Parathyroid adenoma (tissue), 2 donors: ENCODE results near the gene ATP8B4.
"Not testable (repeated sequence)": the region's sequence is repeated elsewhere in the genome, so short reads cannot be mapped to it uniquely, and the experiment has no call there.

ENCODE experiments used
- H2AFZ ChIP-seq: fragments of 300-600 bp; sonication (generic); one replicate; pipeline ENCODE4 v1.7.0; 2017; ENCODE audit warnings: antibody characterized with exemption, mild to moderate bottlenecking
- H3K27ac ChIP-seq: fragments of 300-600 bp; sonication (generic); one replicate; pipeline ENCODE4 v1.7.0; 2017
- H3K27me3 ChIP-seq: fragments of 300-600 bp; sonication (generic); one replicate; pipeline ENCODE4 v1.7.0; 2017; ENCODE audit warnings: low read length; ENCODE audit not compliant: control insufficient read depth, insufficient read depth
- H3K36me3 ChIP-seq: fragments of 300-600 bp; sonication (generic); one replicate; pipeline ENCODE4 v1.7.0; 2017; ENCODE audit warnings: low read length; ENCODE audit not compliant: control insufficient read depth, insufficient read depth
- H3K4me1 ChIP-seq: fragments of 300-600 bp; sonication (generic); one replicate; pipeline ENCODE4 v1.7.0; 2017; ENCODE audit warnings: control low read depth
- H3K4me2 ChIP-seq: fragments of 300-600 bp; sonication (generic); one replicate; pipeline ENCODE4 v1.7.0; 2017; ENCODE audit warnings: low read length
- H3K4me3 ChIP-seq: fragments of 300-600 bp; sonication (generic); one replicate; pipeline ENCODE4 v1.7.0; 2017; ENCODE audit warnings: low read depth, low read length
- H3K79me2 ChIP-seq: fragments of 300-600 bp; sonication (generic); one replicate; pipeline ENCODE4 v1.7.0; 2017; ENCODE audit warnings: control low read depth
- H3K9ac ChIP-seq: fragments of 300-600 bp; sonication (generic); one replicate; pipeline ENCODE4 v1.7.0; 2017; ENCODE audit warnings: mild to moderate bottlenecking
- H3K9me3 ChIP-seq: fragments of 300-600 bp; sonication (generic); one replicate; pipeline ENCODE4 v1.7.0; 2017; ENCODE audit warnings: low read length; ENCODE audit not compliant: control insufficient read depth
- TF ChIP-seq, protein P1 (sequence below): fragments of 300-600 bp; sonication (generic); IDR thresholded peaks from one replicate; pipeline ENCODE4 v1.7.0; 2017; ENCODE audit warnings: antibody characterized with exemption, mild to moderate bottlenecking
- donor health status: primary hyperparathyroidism.

The ATP8B4 gene

DNA sequence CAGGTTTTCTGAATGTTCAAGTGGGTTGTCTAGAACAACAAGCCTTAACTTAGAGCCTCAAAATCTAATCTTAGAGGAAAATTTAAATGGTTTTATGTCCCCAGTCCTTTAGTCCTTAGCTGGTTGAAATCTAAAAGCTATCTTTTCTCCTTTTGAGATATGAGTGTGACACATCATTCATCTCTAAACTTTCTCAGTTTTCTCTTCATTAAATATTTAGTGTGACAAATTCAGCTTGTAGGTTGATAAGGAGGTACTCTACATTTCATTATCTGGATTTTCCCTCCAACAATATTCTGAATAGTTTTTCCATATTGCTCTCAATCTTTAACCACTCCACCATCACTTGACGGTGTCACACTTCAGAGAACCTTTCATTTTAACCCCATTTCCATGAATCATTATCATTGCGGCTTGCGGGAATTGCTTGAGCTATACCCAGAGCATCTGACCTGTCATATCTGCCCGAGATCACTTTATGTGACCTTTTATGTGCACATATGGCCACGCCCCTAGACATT is 16.1 kb upstream of the ATP8B4 start:
- no peak overlapping the region for H3K9ac ChIP-seq

DNA sequence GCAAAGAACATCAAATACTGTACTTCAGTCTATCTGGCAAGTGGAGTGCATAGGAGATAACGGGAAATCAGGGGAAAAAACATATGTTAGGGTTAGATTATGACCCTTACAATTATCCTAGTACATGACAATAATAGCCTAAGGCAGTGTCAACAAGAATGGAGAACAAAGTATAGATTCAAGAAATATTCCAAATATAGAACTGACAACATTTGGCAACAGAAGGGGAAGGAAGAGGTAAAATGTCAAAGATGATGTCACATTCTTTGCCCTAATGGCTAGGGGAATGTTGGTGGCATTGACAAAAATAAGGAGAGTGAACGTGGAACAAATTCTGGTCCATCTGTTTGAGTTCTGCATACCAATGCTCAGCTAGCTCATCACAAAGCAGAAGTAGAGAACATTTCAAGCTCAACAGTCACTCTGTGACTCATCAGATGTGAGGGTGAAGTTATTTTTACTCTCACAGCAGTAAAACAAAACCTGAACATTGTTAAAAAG is 15.5 kb upstream of the ATP8B4 start:
- H3K79me2 ChIP-seq, result no peaks in the 10 kb centered on the region
- H3K27ac ChIP-seq, result no peak overlapping the region
- H3K4me3 ChIP-seq, result no peak overlapping the region
- H3K4me1 ChIP-seq, result no peaks in the 10 kb centered on the region
- no peak overlapping the region for H3K4me2 ChIP-seq
- no peaks in the 10 kb centered on the region for H3K27me3 ChIP-seq
- H3K9ac ChIP-seq, result no peak overlapping the region
- TF ChIP-seq, protein P1, sequence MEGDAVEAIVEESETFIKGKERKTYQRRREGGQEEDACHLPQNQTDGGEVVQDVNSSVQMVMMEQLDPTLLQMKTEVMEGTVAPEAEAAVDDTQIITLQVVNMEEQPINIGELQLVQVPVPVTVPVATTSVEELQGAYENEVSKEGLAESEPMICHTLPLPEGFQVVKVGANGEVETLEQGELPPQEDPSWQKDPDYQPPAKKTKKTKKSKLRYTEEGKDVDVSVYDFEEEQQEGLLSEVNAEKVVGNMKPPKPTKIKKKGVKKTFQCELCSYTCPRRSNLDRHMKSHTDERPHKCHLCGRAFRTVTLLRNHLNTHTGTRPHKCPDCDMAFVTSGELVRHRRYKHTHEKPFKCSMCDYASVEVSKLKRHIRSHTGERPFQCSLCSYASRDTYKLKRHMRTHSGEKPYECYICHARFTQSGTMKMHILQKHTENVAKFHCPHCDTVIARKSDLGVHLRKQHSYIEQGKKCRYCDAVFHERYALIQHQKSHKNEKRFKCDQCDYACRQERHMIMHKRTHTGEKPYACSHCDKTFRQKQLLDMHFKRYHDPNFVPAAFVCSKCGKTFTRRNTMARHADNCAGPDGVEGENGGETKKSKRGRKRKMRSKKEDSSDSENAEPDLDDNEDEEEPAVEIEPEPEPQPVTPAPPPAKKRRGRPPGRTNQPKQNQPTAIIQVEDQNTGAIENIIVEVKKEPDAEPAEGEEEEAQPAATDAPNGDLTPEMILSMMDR, result no peak
- no peaks in the 10 kb centered on the region for H3K9me3 ChIP-seq
- no peaks in the 10 kb centered on the region for H3K36me3 ChIP-seq
- no peak overlapping the region for H2AFZ ChIP-seq

More for the DNA sequence above, 16.1 kb upstream of the ATP8B4 start:
- no peaks in the 10 kb centered on the region for H3K36me3 ChIP-seq
- H3K79me2 ChIP-seq, result no peaks in the 10 kb centered on the region
- H3K4me2 ChIP-seq, result no peak overlapping the region
- TF ChIP-seq, protein P1, result no peak
- no peaks in the 10 kb centered on the region for H3K27me3 ChIP-seq
- H3K4me1 ChIP-seq, result no peaks in the 10 kb centered on the region
- no peak overlapping the region for H2AFZ ChIP-seq
- no peaks in the 10 kb centered on the region for H3K9me3 ChIP-seq
- H3K27ac ChIP-seq, result no peak overlapping the region
- H3K4me3 ChIP-seq, result no peak overlapping the region

DNA sequence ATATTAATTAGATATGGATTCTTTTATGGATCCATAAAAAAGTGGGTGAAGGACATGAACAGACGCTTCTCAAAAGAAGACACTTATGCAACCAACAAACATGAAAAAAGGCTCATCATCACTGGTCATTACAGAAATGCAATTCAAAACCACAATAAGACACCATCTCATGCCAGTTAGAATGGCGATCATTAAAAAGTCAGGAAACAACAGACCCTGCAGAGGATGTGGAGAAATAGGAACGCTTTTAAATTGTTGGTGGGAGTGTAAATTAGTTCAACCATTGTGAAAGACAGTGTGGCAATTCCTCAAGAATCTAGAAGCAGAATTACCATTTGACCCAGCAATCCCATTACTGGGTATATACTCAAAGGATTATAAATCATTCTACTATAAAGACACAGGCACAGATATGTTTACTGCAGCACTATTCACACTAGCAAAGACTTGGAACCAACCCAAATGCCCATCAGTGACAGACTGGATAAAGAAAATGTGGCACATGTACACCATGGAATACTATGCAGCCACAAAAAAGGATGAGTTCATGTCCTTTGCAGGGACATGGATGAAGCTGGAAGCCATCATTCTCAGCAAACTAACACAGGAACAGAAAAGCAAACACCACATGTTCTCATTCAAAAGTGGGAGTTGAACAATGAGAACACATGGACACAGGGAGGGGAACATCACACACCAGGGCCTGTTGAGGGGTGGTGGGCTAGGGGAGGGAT is 13.4 kb upstream of the ATP8B4 start:
- not testable (repeated sequence) for H3K9me3 ChIP-seq, H3K27ac ChIP-seq, H3K4me2 ChIP-seq, H3K9ac ChIP-seq, H3K36me3 ChIP-seq, H3K79me2 ChIP-seq, H3K4me1 ChIP-seq, H3K27me3 ChIP-seq, H2AFZ ChIP-seq, H3K4me3 ChIP-seq

DNA sequence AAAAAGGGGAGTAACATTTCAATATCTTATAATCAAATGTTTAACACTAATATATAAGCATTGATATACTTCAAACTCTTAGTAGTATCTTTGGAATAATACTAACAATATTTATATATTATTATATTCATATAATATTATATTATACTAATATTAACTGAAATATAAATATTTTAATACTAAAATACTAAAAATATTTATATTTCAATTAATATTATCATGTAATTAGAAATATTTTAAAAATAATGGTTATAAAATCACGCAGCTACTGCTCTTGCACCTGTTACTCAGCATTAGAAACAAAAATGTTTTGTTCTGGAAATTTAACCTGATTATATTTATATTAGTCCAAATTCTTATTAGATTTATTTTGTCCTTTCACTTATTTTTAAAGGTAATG is 12.6 kb upstream of the ATP8B4 start:
- H2AFZ ChIP-seq, result no peak overlapping the region
- no peak overlapping the region for H3K4me2 ChIP-seq
- H3K9me3 ChIP-seq, result no peaks in the 10 kb centered on the region
- H3K27me3 ChIP-seq, result no peaks in the 10 kb centered on the region
- no peak overlapping the region for H3K4me3 ChIP-seq
- H3K27ac ChIP-seq, result no peak overlapping the region
- H3K4me1 ChIP-seq, result no peaks in the 10 kb centered on the region
- no peaks in the 10 kb centered on the region for H3K79me2 ChIP-seq
- TF ChIP-seq, protein P1, result no peak
- H3K9ac ChIP-seq, result no peak overlapping the region
- no peaks in the 10 kb centered on the region for H3K36me3 ChIP-seq

DNA sequence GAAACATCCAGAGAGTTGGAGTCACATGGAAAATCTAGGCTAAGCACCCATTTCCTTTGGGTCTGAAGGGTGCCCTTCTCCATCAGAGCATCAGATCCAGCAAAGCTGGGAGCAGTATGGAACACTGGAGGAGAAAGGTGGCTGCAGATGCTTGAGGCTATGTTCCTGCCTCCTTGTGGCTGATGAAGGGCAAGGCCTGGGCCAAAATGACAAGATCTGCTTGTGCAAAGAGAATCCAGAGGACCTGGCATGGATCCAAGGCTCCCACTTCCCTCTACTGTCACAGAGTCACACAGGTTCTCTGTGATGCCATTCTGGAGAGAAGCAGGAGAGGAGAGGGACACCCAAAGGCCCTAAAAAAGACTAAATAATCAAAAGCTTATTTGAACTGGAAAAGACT is 9.2 kb upstream of the ATP8B4 start:
- H3K9ac ChIP-seq, result no peak overlapping the region
- no peaks in the 10 kb centered on the region for H3K36me3 ChIP-seq
- H3K79me2 ChIP-seq, result no peaks in the 10 kb centered on the region
- no peaks in the 10 kb centered on the region for H3K9me3 ChIP-seq
- H3K27ac ChIP-seq, result no peak overlapping the region
- no peak overlapping the region for H2AFZ ChIP-seq
- H3K27me3 ChIP-seq, result no peaks in the 10 kb centered on the region
- TF ChIP-seq, protein P1, result no peak
- H3K4me2 ChIP-seq, result no peak overlapping the region
- H3K4me3 ChIP-seq, result no peak overlapping the region
- no peaks in the 10 kb centered on the region for H3K4me1 ChIP-seq
